HG03432 (cell line): ENCODE data around the gene WDR70.
"Not testable (repeated sequence)": the region's sequence is repeated elsewhere in the genome, so short reads cannot be mapped to it uniquely, and the experiment has no call there.

Source experiments
- ATAC-seq: cut with Tn5 transposase; IDR thresholded peaks from one replicate; pipeline ENCODE4 v1.9.1; 2021; ENCODE audit warnings: mild to moderate bottlenecking, moderate library complexity; ENCODE audit not compliant: unreplicated experiment

Gene WDR70

GRCh38 chr5:37379100-37379628 lies at the start of gene WDR70:
Gene WDR70 (plus strand): TSS chr5:37379318. CDS start chr5:37379368, 50 bp downstream.
- ATAC-seq = peak; percentile 98

- not testable (repeated sequence) for ATAC-seq
Observed at GRCh38 chr5:37334754-37335153, 44.4 kb upstream of the WDR70 start.

- not testable (repeated sequence) for ATAC-seq
Observed at GRCh38 chr5:37342741-37343140, 36.4 kb upstream of the WDR70 start.

GRCh38 chr5:37355161-37355560 lies 24.0 kb upstream of the WDR70 start:
- no peak for ATAC-seq

GRCh38 chr5:37370550-37370863 lies 8.6 kb upstream of the WDR70 start:
- no peak for ATAC-seq

- ATAC-seq = peak; percentile 96
Observed at GRCh38 chr5:37370864-37371726, 8.0 kb upstream of the WDR70 start, which contains the start of gene NUP155. Gene NUP155 (minus strand): TSS chr5:37371106. CDS start chr5:37370977, 129 bp downstream.

- ATAC-seq = no peak
Observed at GRCh38 chr5:37375091-37375490, 4.0 kb upstream of the WDR70 start.

GRCh38 chr5:37378066-37378465 lies 1.1 kb upstream of the WDR70 start:
- not testable (repeated sequence) for ATAC-seq

GRCh38 chr5:37391591-37391990 lies 12.5 kb downstream of the WDR70 start:
- ATAC-seq = no peak

- no peak for ATAC-seq
Observed at GRCh38 chr5:37396352-37396751, 17.2 kb downstream of the WDR70 start.

GRCh38 chr5:37400501-37400900 lies 21.4 kb downstream of the WDR70 start:
- ATAC-seq = no peak

GRCh38 chr5:37412515-37412914 lies 33.4 kb downstream of the WDR70 start:
- ATAC-seq = peak; percentile 6

GRCh38 chr5:37415456-37415855 lies 36.3 kb downstream of the WDR70 start:
- not testable (repeated sequence) for ATAC-seq

- ATAC-seq = no peak
Observed at GRCh38 chr5:37417347-37417746, 38.2 kb downstream of the WDR70 start.

- no peak for ATAC-seq
Observed at GRCh38 chr5:37424441-37424840, 45.3 kb downstream of the WDR70 start.

- ATAC-seq = no peak
Observed at GRCh38 chr5:37428044-37428443, 48.9 kb downstream of the WDR70 start.

GRCh38 chr5:37435261-37435660 lies 56.1 kb downstream of the WDR70 start:
- ATAC-seq = no peak

- peak; percentile 58 for ATAC-seq
Observed at GRCh38 chr5:37436146-37436934, 57.2 kb downstream of the WDR70 start.

GRCh38 chr5:37437711-37438110 lies 58.6 kb downstream of the WDR70 start:
- no peak for ATAC-seq

GRCh38 chr5:37445783-37446182 lies 66.7 kb downstream of the WDR70 start:
- not testable (repeated sequence) for ATAC-seq

GRCh38 chr5:37448941-37449340 lies 69.8 kb downstream of the WDR70 start:
- no peak for ATAC-seq

- not testable (repeated sequence) for ATAC-seq
Observed at GRCh38 chr5:37451991-37452390, 72.9 kb downstream of the WDR70 start.
